Activated B cell treated with CpG ODN at 0.5 μM for 24 hours (primary cell): ENCODE data around the gene ARHGEF17. TPM values are rescaled to one million over a fixed set of nuclear protein-coding genes. Genes with fewer than 3 reads are reported as not detected.

ENCODE experiments used
- ATAC-seq: fragments of 200-7000 bp; cut with Tn5 transposase; one replicate; pipeline ENCODE4 v1.10.0; 2021; ENCODE audit warnings: low read depth, mild to moderate bottlenecking, moderate library complexity
- CTCF ChIA-PET: fragments of 350-600 bp; sonication (Branson Sonifier 250); formaldehyde crosslinking; loops from one replicate; lab custom pipeline; 2021; ENCODE audit warnings: antibody characterized with exemption; lab: Charles Lee
- POLR2A ChIA-PET: fragments of 350-600 bp; sonication (Branson Sonifier 250); formaldehyde crosslinking; loops from one replicate; lab custom pipeline; 2021; ENCODE audit warnings: antibody characterized with exemption; lab: Charles Lee
- DNase-seq: peaks from one replicate; pipeline ENCODE4 v3.0.0; 2022
- H3K27ac Mint-ChIP-seq: one replicate; pipeline ENCODE4 v1.8.0; 2020; ENCODE audit warnings: mixed read lengths
- H3K27me3 Mint-ChIP-seq: one replicate; pipeline ENCODE4 v1.8.0; 2021; ENCODE audit warnings: mixed read lengths
- H3K36me3 Mint-ChIP-seq: one replicate; pipeline ENCODE4 v1.8.0; 2021; ENCODE audit warnings: low read depth, mixed read lengths
- H3K4me1 Mint-ChIP-seq: one replicate; pipeline ENCODE4 v1.8.0; 2021; ENCODE audit warnings: mixed read lengths
- H3K4me3 Mint-ChIP-seq: one replicate; pipeline ENCODE4 v1.8.0; 2020; ENCODE audit warnings: mild to moderate bottlenecking, mixed read lengths
- H3K9me3 Mint-ChIP-seq: one replicate; pipeline ENCODE4 v1.8.0; 2020; ENCODE audit warnings: mixed read lengths
- intact Hi-C: fragments of 100-400 bp; cut with micrococcal nuclease; formaldehyde crosslinking; loops from one replicate; pipeline ENCODE4 v1.15.1; 2024
- total RNA-seq: library from RNA; stranded (reverse); gene quantifications from 2 replicates; pipeline ENCODE4 v1.2.3, GENCODE V29; 2022
- TF ChIP-seq, protein P1 (sequence below): fragments of 200-600 bp; IDR thresholded peaks from one replicate; pipeline ENCODE4 v1.8.0; 2022; ENCODE audit warnings: antibody characterized with exemption, mild to moderate bottlenecking

Gene ARHGEF17
- total RNA-seq, 1 donor from 2014 or later, result 0.02 TPM

DNA sequence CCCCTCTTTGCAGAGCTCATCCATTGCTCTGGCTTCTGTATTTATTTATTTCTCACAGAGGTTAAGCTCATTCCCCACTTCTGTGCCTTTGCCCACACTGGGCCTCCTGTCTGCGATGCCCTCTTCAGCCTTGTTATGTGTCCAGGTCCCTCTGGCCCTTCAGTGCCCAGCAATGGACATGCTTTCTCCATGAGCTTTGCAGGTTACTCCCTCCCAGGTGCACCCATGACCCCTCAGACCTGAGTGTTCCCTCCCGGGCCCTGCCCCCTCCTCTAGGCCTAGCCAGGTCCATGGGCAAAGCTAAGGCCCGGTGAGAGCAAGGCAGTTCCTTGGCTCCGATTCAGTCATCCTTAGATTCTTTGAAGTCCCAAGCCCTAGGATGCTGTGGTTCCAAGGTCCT is 17.5 kb upstream of the ARHGEF17 start:
- CTCF ChIA-PET, result interaction anchor here (0.6 to 2.8 kb wide), 5 partner anchors 45 to 459 kb away, joined by 3 to 38 read pairs (median 4); no protein-coding TSS in a partner anchor
- intact Hi-C loops, result no loop called here
- POLR2A ChIA-PET, result no interaction called here
- H3K27me3 Mint-ChIP-seq, result peaks cover 2% of the 10 kb centered on the region
- H3K36me3 Mint-ChIP-seq, result no peaks in the 10 kb centered on the region
- DNase-seq (no peak), ATAC-seq (no peak)
- H3K4me3 Mint-ChIP-seq, result no peak overlapping the region
- peaks cover 35% of the 10 kb centered on the region for H3K4me1 Mint-ChIP-seq
- H3K27ac Mint-ChIP-seq, result no peak overlapping the region
- H3K9me3 Mint-ChIP-seq, result no peaks in the 10 kb centered on the region
- TF ChIP-seq, protein P1, sequence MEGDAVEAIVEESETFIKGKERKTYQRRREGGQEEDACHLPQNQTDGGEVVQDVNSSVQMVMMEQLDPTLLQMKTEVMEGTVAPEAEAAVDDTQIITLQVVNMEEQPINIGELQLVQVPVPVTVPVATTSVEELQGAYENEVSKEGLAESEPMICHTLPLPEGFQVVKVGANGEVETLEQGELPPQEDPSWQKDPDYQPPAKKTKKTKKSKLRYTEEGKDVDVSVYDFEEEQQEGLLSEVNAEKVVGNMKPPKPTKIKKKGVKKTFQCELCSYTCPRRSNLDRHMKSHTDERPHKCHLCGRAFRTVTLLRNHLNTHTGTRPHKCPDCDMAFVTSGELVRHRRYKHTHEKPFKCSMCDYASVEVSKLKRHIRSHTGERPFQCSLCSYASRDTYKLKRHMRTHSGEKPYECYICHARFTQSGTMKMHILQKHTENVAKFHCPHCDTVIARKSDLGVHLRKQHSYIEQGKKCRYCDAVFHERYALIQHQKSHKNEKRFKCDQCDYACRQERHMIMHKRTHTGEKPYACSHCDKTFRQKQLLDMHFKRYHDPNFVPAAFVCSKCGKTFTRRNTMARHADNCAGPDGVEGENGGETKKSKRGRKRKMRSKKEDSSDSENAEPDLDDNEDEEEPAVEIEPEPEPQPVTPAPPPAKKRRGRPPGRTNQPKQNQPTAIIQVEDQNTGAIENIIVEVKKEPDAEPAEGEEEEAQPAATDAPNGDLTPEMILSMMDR, result no peak

DNA sequence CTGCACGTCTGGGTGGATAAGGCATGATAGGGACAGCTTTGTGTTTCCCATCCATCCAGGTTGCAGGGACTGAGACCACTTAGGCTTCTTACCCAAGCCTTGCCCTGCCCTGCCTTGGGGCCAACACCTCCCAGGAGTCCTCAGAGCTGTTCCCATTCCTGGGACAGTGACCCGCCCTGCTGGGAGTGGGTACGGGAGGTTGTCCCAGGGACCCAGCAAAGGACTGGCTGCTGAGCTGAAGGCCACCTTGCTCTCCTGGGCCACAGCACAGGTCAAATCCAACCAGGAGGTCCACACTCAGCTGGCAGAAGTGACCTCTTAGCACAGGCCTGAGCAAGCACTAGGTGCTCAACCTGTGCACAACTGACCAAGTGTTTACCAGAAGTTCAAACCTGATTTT is 16.9 kb upstream of the ARHGEF17 start:
- Mint-ChIP-seq H3K9me3 (no peaks in the 10 kb centered on the region), H3K27ac (no peak overlapping the region), H3K36me3 (no peaks in the 10 kb centered on the region), H3K4me3 (no peak overlapping the region), H3K27me3 (peaks cover 2% of the 10 kb centered on the region), H3K4me1 (peaks cover 36% of the 10 kb centered on the region)
- ChIA-PET CTCF (interaction anchor here (0.5 to 2.8 kb wide), 6 partner anchors 45 to 459 kb away, joined by 3 to 38 read pairs (median 4); no protein-coding TSS in a partner anchor), POLR2A (no interaction called here)
- DNase-seq (no peak), ATAC-seq (no peak)
- intact Hi-C loops, result no loop called here
- TF ChIP-seq, protein P1, result no peak

DNA sequence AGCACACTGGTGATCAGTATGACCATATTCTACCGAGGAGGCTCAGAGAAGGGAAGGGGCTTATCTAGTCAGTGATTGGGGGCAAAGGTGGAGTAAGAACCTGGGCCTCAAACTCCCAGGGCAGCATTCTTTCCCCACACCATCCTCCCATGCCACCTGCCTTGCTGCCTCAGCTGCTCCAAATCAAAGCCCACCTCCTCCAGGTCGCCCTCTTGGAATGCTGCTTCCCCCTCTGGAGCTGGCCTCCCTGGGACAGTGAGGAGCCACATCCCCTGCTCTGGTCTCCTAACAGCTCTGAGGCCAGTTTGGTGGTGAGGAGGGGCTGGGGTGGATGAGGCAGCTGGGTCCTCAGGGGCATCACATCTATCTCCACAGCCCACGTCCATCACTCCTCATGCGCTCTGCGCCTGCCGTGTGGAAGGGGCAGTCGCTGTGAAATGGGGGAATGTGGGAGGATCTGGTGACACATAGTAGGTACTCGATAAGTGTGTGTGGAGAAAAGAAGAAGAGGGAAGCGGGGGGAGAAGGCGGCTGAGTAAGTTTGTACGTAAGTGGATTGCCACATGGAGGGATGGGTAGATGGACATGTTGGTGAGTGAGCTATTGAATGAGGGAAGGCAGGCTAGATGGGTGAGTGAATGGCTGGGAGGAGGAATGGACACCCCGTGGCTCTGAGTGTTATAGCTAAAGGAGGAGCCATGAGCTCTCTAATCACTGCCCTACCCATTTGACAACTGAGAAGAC is 16.1 kb upstream of the ARHGEF17 start:
- H3K27ac Mint-ChIP-seq, result no peak overlapping the region
- H3K9me3 Mint-ChIP-seq, result no peaks in the 10 kb centered on the region
- peaks cover 2% of the 10 kb centered on the region for H3K27me3 Mint-ChIP-seq
- H3K4me1 Mint-ChIP-seq, result peaks cover 36% of the 10 kb centered on the region
- no peak for DNase-seq
- POLR2A ChIA-PET, result interaction anchor here (0.7 kb wide), 1 partner anchor 1458 kb away, joined by 4 read pairs; no protein-coding TSS in a partner anchor
- TF ChIP-seq, protein P1, result no peak
- ATAC-seq, result no peak
- no peaks in the 10 kb centered on the region for H3K36me3 Mint-ChIP-seq
- no peak overlapping the region for H3K4me3 Mint-ChIP-seq
- intact Hi-C loops, result no loop called here
- CTCF ChIA-PET, result interaction anchor here (1.7 to 2.0 kb wide), 2 partner anchors 44 to 106 kb away, joined by 7 read pairs; no protein-coding TSS in a partner anchor

DNA sequence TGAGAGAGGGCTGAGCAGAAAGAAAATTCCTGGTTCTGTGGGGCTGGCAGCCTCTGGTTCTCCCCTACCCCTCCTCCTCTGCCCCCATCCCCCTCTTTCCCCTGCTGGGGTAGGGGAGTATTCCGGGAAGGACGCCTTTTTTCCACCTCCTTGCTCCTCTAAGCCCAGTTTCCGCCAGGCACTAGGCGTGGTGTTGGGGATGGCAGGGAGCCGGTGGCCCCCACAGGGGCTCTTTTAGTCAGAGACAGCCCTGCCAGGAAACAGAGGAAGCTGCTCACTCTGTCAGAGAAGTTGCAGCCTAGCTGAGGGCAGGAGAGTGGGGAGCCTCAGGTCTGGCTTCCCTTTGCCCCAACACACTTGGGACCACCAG is 15.6 kb upstream of the ARHGEF17 start:
- Mint-ChIP-seq H3K4me3 (no peak overlapping the region), H3K27me3 (peaks cover 2% of the 10 kb centered on the region), H3K9me3 (no peaks in the 10 kb centered on the region), H3K36me3 (no peaks in the 10 kb centered on the region), H3K4me1 (peaks cover 31% of the 10 kb centered on the region), H3K27ac (no peak overlapping the region)
- ATAC-seq (no peak), DNase-seq (no peak)
- ChIA-PET CTCF (interaction anchor here (2.0 kb wide), 1 partner anchor 107 kb away, joined by 7 read pairs; no protein-coding TSS in a partner anchor), POLR2A (interaction anchor here (0.7 kb wide), 2 partner anchors 17 to 1457 kb away, joined by 4 read pairs; no protein-coding TSS in a partner anchor)
- TF ChIP-seq, protein P1, result no peak
- intact Hi-C loops, result no loop called here

DNA sequence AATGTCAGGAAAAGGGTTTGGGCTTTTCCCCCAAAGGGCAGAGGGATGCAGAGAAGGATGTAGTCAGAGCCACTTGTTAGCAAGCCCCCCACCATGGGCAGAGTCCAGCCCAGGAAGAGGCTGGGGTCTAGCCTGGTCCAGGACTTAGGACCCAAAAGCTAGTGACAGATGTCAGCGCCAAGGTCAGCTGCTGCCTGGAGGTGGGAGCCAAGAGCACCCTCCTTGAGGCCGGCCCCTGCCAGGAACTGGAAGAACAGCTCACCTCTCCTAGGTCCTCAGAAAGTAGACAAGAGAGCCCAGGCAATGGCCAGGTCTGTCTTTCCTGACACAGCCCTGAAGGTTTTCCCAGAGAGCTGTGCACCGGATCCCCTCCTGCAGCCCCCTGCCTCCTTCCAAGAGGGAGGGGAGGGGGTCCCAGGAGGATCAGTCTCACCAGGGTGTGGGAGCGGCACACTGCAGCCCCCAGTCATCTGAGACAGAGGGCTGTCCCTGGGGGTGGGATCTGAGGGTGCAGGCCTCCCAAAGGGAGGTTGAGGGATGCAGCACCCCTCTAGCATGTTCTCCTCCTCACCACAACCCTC is 14.6 kb upstream of the ARHGEF17 start:
- no peak overlapping the region for H3K4me3 Mint-ChIP-seq
- no peaks in the 10 kb centered on the region for H3K36me3 Mint-ChIP-seq
- no peak for ATAC-seq
- intact Hi-C loops, result no loop called here
- H3K27ac Mint-ChIP-seq, result no peak overlapping the region
- ChIA-PET POLR2A (interaction anchor here (0.5 to 0.7 kb wide), 2 partner anchors 14 to 16 kb away, joined by 3 to 4 read pairs; no protein-coding TSS in a partner anchor), CTCF (interaction anchor here (2.0 kb wide), 2 partner anchors 104 to 108 kb away, joined by 5 to 7 read pairs; no protein-coding TSS in a partner anchor)
- H3K4me1 Mint-ChIP-seq, result peaks cover 23% of the 10 kb centered on the region
- TF ChIP-seq, protein P1, result no peak
- peaks cover 9% of the 10 kb centered on the region for H3K27me3 Mint-ChIP-seq
- no peaks in the 10 kb centered on the region for H3K9me3 Mint-ChIP-seq
- DNase-seq, result no peak
